Epithelial cell of proximal tubule (primary cell): ENCODE data around the gene ZMIZ2. TPM values are rescaled to one million over a fixed set of nuclear protein-coding genes. Genes with fewer than 3 reads are reported as not detected.

Source experiments
- DNase-seq: peaks from one replicate; pipeline ENCODE4 v3.0.0-alpha.2; 2011; ENCODE audit warnings: low read depth
- H3K4me3 ChIP-seq: 2 replicates; pipeline ENCODE4 v1.5.1; 2011; ENCODE audit warnings: low read depth, mild to moderate bottlenecking, low read length
- total RNA-seq: library from RNA; depleted of rRNA; stranded (reverse); fragments of >200 nt; gene quantifications from 2 replicates; pipeline ENCODE4 v1.2.3, GENCODE V29; 2015
- TF ChIP-seq, protein P1 (sequence below): conservative IDR thresholded peaks from 2 replicates; pipeline ENCODE4 v1.5.1; 2012; ENCODE audit warnings: low read depth, mild to moderate bottlenecking, low read length

ZMIZ2 gene
- total RNA-seq, 1 donor from 2014 or later = 22.9 TPM

GRCh38 chr7:44738876-44739665, 9.6 kb upstream of the ZMIZ2 start:
- no peak for DNase-seq
- TF ChIP-seq, protein P1, sequence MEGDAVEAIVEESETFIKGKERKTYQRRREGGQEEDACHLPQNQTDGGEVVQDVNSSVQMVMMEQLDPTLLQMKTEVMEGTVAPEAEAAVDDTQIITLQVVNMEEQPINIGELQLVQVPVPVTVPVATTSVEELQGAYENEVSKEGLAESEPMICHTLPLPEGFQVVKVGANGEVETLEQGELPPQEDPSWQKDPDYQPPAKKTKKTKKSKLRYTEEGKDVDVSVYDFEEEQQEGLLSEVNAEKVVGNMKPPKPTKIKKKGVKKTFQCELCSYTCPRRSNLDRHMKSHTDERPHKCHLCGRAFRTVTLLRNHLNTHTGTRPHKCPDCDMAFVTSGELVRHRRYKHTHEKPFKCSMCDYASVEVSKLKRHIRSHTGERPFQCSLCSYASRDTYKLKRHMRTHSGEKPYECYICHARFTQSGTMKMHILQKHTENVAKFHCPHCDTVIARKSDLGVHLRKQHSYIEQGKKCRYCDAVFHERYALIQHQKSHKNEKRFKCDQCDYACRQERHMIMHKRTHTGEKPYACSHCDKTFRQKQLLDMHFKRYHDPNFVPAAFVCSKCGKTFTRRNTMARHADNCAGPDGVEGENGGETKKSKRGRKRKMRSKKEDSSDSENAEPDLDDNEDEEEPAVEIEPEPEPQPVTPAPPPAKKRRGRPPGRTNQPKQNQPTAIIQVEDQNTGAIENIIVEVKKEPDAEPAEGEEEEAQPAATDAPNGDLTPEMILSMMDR = no peak
- no peak overlapping the region for H3K4me3 ChIP-seq

DNA sequence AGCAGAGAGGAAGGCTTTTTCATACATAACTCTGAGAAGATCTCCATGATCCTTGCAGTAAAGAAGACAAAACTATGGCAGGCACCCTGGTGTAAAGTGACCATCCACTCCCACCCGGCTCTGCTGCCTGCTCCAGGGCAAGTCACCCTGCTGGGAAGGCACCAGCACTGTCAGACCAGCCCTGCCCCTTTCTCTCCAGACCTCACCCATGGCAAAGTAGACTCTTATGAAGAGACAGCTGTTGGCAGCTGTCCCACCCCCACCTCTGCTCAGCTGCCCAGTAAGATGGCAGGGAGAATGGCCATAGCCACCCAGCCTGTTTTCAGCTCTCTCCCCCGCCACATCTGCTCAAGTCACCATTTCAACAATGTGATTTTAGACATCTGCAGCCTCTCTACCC, 8.6 kb upstream of the ZMIZ2 start:
- TF ChIP-seq, protein P1 = no peak
- DNase-seq = no peak
- no peak overlapping the region for H3K4me3 ChIP-seq

GRCh38 chr7:44743750-44744149, 4.9 kb upstream of the ZMIZ2 start:
- TF ChIP-seq, protein P1 = no peak
- no peak overlapping the region for H3K4me3 ChIP-seq
- DNase-seq = no peak

DNA sequence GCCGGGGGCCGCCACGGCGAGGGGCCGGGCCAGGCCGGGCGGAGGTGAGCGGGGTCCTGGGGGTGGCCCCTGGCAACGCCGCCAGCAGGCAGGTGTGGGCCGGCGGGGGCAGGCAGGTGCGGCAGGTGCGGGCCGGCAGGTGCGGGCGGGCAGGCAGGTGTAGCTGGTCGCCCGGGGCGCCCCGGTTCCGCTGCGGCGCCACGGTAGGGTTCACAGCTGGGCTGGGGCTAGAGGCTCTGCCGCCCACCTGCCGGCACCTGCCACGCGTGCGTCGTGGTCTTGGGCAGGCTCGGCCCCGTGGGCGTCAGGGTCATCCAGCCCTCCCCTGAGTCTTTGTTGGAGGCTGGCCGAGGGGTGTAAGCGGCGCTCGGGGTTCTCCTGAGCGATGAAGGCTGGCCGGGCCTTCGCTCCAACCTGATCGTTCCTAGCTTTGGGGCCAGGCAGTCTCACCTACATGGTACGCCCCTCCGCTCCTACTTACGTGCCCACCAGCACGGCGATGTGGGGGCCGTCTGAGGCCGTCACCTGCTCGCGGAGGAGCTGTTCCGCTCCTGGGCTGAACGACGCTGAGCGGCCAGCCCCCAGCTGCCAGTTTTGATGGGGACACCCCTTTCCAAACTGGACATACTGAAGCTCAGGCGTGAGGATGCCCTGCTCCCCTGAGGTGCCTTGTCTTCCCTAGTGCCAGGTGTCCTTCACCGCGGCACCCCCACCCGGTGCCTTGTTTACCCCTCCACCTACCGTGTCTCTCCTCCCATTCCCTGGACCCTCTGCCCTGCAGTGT, 493 bp downstream of the ZMIZ2 start:
- H3K4me3 ChIP-seq = peak overlapping the region; percentile 88
- TF ChIP-seq, protein P1 = no peak
- DNase-seq = no peak

DNA sequence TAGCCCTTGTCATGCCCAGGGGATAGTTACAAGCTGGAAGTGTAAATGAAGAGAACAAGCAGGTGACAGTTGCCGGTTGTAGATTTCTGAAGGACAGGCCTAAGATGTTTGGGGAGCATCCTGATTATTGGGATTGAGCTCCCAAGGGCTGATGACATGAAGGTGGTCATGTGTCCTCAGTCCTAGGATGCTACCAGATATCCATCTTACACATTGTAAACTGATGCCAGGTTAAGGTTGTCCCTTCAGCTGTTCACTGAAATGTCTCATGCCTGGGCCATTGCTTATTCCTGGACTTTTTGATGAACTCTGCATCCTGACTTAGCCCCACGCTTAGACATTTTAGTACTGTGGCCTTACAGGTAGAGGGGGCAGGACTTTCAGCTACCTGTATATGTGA, 1.3 kb downstream of the ZMIZ2 start:
- no peak for DNase-seq
- TF ChIP-seq, protein P1 = no peak
- H3K4me3 ChIP-seq = peak overlapping the region; percentile 88

GRCh38 chr7:44750424-44750823, 1.8 kb downstream of the ZMIZ2 start:
- no peak for DNase-seq
- H3K4me3 ChIP-seq = peak overlapping the region; percentile 88
- TF ChIP-seq, protein P1 = no peak
